ENCODE results near the gene SLIT3.

Gene SLIT3

DNA sequence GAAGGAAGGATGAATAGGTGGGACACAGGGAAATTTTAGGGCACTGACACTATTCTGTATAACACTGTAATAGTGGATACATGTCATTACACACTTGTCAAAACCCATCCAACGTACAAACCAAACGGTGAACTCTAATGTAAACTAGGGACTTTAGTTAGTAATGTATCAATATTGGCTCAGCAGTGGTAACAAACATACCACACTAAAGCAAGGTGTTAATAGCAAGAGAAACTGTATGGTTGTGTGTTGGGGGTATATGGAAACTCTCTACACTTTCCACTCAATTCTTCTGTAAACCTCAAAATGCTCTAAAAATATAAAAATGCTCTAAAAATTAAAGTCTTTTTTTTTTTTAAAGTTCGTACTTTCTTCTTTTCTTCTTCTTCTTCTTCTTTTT is 428.7 kb downstream of the SLIT3 start:
- DNase-seq (ENCODE audit: low spot score): no peak

DNA sequence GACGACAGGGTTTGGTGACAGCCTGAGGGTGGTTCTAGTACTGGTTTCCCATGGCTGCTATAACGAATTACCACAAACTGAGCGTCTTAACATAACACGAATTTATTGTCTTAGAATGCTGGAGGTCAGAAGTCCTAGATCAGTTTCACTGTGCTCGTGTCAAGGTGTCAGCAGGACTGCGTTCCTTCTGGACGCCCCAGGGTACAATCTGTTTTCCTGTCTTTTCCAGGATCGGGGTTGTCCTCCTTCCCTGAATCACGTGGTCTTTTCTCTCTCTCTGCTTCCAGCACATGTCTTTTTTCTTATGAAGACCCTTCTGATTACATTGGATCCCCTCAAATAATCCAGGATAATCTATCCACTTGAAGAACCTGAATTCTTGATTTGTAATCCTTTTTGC is 430.0 kb downstream of the SLIT3 start:
- no peak for DNase-seq (ENCODE audit: low spot score)

DNA sequence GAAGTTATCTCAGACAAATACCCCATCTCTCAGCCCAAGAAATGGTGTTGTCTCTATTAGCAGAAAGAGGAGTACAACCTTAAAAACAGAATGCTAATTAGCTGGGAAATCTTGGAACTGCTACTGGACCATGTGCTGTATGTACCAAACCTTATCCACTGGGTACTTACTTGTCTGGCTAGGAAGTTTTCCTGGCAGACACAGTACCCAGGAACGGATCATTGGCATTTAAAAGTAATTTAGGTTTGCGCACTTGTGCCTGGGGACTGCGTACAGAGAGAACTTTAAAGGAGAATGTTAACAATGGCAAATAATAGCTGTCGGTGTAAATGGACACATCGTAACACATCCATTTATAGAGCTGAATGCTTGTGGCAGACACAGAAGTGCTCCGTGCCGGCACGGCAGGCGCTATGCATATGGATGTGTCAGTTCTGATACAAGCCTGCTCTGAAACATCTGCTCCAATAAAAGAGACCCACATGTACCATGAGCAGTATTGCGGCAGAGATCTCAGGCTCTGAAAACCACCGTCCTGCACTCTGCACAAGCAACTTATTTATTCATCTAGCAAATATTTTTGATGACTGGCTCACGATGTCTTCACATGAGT is 431.2 kb downstream of the SLIT3 start:
- no peak for DNase-seq (ENCODE audit: low spot score)

DNA sequence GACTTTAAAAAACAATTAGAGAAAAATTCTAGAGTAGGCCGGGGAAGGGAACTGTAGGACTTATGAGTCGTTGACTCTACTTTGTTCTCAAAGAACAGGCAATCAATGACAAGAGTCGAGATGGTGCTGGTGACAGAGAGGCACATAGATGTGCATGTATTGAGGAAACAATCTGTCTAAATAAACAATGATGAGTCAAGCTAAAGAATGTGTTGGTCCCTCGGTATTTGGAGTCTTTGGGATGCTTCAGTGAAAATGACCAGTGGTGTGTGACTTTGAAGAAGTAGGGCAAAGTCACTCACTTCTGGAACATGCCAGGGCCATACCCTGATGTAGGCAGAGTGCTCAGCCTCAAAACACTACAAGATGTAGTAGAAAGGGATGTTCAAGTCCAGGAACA is 433.7 kb downstream of the SLIT3 start:
- DNase-seq (ENCODE audit: low spot score): no peak

GRCh38 chr5:168865968-168866367 is 435.0 kb downstream of the SLIT3 start:
- peak; percentile 56 for DNase-seq (ENCODE audit: low spot score)

- DNase-seq (ENCODE audit: low spot score): no peak
Measured at GRCh38 chr5:168863021-168863420, 437.9 kb downstream of the SLIT3 start.

GRCh38 chr5:168860503-168860902 is 440.4 kb downstream of the SLIT3 start:
- DNase-seq (ENCODE audit: low spot score): no peak

GRCh38 chr5:168860081-168860480 is 440.9 kb downstream of the SLIT3 start:
- no peak for DNase-seq (ENCODE audit: low spot score)

- no peak for DNase-seq (ENCODE audit: low spot score)
Measured at GRCh38 chr5:168859471-168859870, 441.5 kb downstream of the SLIT3 start.

DNA sequence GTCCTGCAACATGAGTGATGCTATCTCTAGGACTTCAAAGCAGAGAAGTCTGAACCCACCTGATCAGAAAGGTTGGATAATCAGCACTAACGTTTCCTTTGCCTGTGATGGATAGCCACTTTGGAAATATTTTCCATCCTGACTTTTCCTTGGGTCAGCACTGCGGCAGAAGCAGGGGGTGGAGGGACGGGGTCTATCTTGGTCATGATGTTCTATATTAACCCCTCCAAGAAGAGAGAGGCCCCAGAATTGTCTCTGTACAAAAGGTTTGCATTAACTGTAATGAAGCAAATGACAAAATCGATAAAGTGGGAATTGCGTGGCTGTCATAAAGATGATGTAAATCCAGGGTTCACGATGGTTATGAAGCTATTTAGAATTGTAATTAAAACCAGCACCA is 441.9 kb downstream of the SLIT3 start:
- DNase-seq (ENCODE audit: low spot score): no peak

DNA sequence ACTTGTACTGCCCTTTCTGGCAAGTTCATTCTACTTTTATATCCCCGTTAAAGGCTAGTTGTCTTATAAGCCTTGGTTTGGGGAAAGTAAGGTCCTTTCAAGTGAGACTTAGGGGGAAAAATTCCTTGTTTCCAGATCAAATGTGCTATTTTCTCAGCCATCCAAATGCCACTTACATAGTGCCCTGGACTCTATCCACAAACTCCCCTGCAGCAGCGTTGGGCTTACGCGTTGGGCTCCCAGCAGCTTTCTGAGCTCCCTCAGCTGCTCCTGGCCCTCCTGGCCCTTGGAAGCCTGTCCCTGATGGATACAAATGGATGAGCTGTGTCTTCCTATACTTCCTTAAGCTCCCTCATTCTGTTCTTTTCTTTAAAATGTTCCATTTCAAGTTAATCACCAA is 442.6 kb downstream of the SLIT3 start:
- no peak for DNase-seq (ENCODE audit: low spot score)

DNA sequence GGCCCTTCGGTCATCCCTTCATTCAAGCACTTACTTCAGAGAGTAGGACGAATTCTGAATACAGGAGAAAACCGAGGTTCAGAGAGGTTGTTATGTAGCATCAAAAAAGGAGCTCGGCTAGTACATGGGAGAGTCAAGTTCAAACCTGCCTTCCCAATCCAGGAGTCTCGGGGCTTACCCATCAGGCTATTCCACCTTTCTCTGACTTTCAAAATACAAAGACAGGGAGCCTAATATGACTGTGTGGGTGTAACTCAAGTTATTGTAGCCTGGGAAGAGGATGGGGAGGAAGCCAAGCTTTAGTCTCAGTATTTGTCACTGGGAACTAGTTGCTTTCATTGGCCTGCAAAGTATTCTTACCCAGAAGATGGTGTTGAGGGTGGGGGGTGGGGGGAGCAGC is 447.0 kb downstream of the SLIT3 start:
- DNase-seq (ENCODE audit: low spot score): no peak

- no peak for DNase-seq (ENCODE audit: low spot score)
Measured at GRCh38 chr5:168852329-168852728, 448.6 kb downstream of the SLIT3 start.

- peak; percentile 90 for DNase-seq (ENCODE audit: low spot score)
Measured at GRCh38 chr5:168851902-168852321, 449.0 kb downstream of the SLIT3 start.

DNA sequence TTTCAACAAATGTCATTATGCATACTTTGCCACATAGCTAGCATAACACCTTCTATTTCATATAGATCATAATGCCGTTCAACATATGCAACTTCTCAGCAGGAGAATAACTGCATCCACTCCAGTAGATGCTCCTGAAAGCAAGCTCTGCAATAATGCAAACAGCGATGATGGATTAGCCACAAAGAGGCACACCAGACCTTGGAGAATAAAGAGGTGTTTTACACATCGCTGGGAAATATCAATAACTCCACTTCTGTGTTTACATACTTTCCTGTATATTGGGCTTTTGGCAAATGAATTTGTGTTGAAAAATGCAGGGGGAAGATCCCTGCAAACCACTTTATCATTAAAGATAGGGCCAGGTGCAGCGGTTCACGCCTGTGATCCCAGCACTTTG is 450.3 kb downstream of the SLIT3 start:
- DNase-seq (ENCODE audit: low spot score): no peak

GRCh38 chr5:168848569-168848968 is 452.4 kb downstream of the SLIT3 start:
- DNase-seq (ENCODE audit: low spot score): no peak

- no peak for DNase-seq (ENCODE audit: low spot score)
Measured at GRCh38 chr5:168847511-168848073, 453.3 kb downstream of the SLIT3 start.

- peak; percentile 99 for DNase-seq (ENCODE audit: low spot score)
Measured at GRCh38 chr5:168844922-168845296, 456.0 kb downstream of the SLIT3 start.

GRCh38 chr5:168844016-168844921 is 456.7 kb downstream of the SLIT3 start:
- no peak for DNase-seq (ENCODE audit: low spot score)

DNA sequence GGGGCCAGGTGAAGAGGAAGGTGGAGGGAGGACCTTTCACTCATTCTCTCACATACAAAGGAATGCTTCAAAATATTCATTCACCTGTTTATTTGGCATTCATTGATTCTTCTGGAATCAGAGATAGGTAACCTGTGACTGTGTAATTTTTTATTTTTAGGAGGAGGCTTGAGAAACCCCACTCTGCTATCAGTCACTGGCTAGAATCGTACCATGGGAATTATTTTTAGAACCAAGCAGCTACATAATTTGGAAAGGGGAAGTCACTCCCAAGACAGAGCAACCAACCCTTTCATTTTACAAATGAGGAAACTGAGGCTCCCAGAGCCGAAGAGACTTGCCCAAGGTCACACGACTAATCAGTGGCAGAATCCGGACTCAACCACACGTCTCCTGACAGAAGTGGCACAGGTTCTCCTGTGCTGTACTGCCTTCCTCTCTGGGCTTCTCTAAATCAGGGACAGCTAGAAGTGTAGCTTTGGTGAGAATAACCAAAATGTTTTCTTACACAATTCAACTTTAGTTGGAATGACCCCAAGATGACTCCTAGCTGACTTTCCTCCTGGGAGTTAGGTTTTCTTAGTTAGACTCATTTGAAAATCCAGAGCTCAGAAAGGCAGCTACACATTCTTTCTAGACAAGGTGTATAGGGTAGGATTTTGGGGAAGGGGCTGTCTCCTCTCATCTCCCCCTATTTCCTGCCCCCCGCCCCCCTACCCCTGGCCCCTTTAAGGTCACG is 457.5 kb downstream of the SLIT3 start:
- DNase-seq (ENCODE audit: low spot score): no peak

DNA sequence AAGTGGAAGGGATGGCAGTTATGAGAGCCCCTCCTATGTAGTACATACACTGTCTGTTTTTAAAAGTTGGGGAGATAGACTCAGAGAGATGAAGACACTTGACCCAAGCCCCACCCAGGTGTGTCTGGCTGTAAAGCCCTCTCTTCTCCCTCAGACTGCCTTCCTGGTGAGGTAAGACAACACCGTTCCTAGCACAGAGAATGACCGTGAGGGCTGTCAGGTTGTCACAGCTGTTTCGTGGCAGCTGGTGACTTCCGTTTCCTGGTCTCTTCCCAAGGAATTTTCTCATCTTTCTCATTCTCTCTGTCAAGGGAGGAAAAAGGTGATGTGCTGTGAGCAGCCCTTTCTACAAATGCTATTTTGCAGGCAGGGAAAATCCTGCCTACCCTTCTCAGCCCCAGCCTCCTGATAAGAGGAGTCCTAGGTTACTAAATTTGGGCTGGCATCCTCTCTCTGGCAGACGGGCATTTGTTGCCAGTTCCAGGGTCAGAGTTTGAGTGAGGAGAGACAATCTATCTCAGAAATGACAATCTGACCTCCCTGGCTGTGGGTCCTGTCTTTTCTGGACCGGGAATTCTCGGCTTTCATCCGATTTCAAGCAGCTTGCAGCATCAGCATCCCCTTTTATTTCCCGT is 458.3 kb downstream of the SLIT3 start:
- no peak for DNase-seq (ENCODE audit: low spot score)

DNA sequence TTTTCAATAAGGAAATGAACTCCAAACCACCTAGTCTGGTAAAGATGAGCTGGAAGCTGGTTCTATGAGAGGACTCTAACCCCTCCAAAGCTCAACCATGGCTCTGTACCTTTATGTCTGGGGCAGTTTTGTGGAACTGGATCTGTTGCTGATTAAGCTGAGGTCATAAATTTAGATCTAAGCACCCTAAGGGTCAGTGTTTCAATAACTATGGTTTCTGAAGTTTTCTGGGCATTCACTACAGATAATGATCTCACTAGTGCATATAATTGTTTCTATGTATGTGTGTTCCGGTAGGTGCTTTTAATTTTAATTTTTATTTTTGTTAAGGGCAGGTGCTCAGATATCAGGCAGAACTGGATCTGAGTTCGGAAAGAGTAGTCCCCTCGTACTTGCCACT is 463.1 kb downstream of the SLIT3 start:
- DNase-seq (ENCODE audit: low spot score): no peak

Data from SK-N-DZ (cell line).